Nephron (organoid): ENCODE data around the gene MAP7D3.
"Not testable (repeated sequence)": the region's sequence is repeated elsewhere in the genome, so short reads cannot be mapped to it uniquely, and the experiment has no call there.

ENCODE experiments used
- H3K27ac Mint-ChIP-seq, 3 experiments: 2 replicates each; pipeline ENCODE4 v1.8.0; 2020; ENCODE audit warnings: mixed read lengths in 3 of 3, mild to moderate bottlenecking in 2 of 3, moderate library complexity in 1 of 3
- H3K27me3 Mint-ChIP-seq: 2 replicates; pipeline ENCODE4 v1.8.0; 2021; ENCODE audit warnings: low read depth, mild to moderate bottlenecking, moderate library complexity, mixed read lengths
- H3K36me3 Mint-ChIP-seq: 2 replicates; pipeline ENCODE4 v1.8.0; 2020; ENCODE audit warnings: low read depth, mixed read lengths
- H3K4me1 Mint-ChIP-seq: 2 replicates; pipeline ENCODE4 v1.8.0; 2020; ENCODE audit warnings: mixed read lengths
- H3K4me3 Mint-ChIP-seq, 3 experiments: 2 replicates each; pipeline ENCODE4 v1.8.0; 2020; ENCODE audit warnings: mild to moderate bottlenecking in 3 of 3, mixed read lengths in 3 of 3, moderate library complexity in 2 of 3
- H3K9me3 Mint-ChIP-seq: 2 replicates; pipeline ENCODE4 v1.8.0; 2020; ENCODE audit warnings: mixed read lengths
- CTCF ChIP-seq, 3 experiments: fragments of 200-600 bp; sonication (generic); IDR thresholded peaks; one replicate each; pipeline ENCODE4 v1.5.0; 2021; ENCODE audit warnings: antibody characterized with exemption in 3 of 3; ENCODE audit not compliant: unreplicated experiment in 3 of 3

MAP7D3 gene

GRCh38 chrX:136246201-136246600, 5.0 kb downstream of the MAP7D3 start:
- H3K27ac Mint-ChIP-seq, result no peak overlapping the region
- H3K4me1 Mint-ChIP-seq, result no peaks in the 10 kb centered on the region
- peaks cover 3% of the 10 kb centered on the region for H3K9me3 Mint-ChIP-seq
- H3K4me3 Mint-ChIP-seq, result no peak overlapping the region
- peaks cover 15% of the 10 kb centered on the region for H3K36me3 Mint-ChIP-seq
- TF ChIP-seq CTCF (IDR thresholded peaks at IDR 0.05; ENCODE audit: unreplicated experiment in 3 of 3), result no peak
- H3K27me3 Mint-ChIP-seq, result no peaks in the 10 kb centered on the region

GRCh38 chrX:136237849-136238248, 13.4 kb downstream of the MAP7D3 start:
- H3K27me3 Mint-ChIP-seq, H3K4me1 Mint-ChIP-seq, H3K27ac Mint-ChIP-seq, H3K4me3 Mint-ChIP-seq, H3K9me3 Mint-ChIP-seq: not testable (repeated sequence)
- H3K36me3 Mint-ChIP-seq, result peaks cover 20% of the 10 kb centered on the region

- Mint-ChIP-seq H3K27ac (no peak overlapping the region), H3K4me1 (no peaks in the 10 kb centered on the region), H3K4me3 (no peak overlapping the region), H3K27me3 (no peaks in the 10 kb centered on the region), H3K36me3 (peaks cover 16% of the 10 kb centered on the region), H3K9me3 (peaks cover 2% of the 10 kb centered on the region)
- no peak for TF ChIP-seq CTCF (IDR thresholded peaks at IDR 0.05; ENCODE audit: unreplicated experiment in 3 of 3)
Measured at GRCh38 chrX:136237074-136237473, 14.1 kb downstream of the MAP7D3 start.

- peaks cover 5% of the 10 kb centered on the region for H3K9me3 Mint-ChIP-seq
- no peak overlapping the region for H3K4me3 Mint-ChIP-seq
- H3K4me1 Mint-ChIP-seq, result no peaks in the 10 kb centered on the region
- peaks cover 25% of the 10 kb centered on the region for H3K36me3 Mint-ChIP-seq
- H3K27me3 Mint-ChIP-seq, result no peaks in the 10 kb centered on the region
- no peak overlapping the region for H3K27ac Mint-ChIP-seq
- TF ChIP-seq CTCF (IDR thresholded peaks at IDR 0.05; ENCODE audit: unreplicated experiment in 3 of 3), result no peak
Measured at GRCh38 chrX:136228839-136229207, 22.4 kb downstream of the MAP7D3 start.

GRCh38 chrX:136227948-136228838, 23.0 kb downstream of the MAP7D3 start:
- no peak overlapping the region for H3K4me3 Mint-ChIP-seq
- peaks cover 5% of the 10 kb centered on the region for H3K9me3 Mint-ChIP-seq
- H3K27ac Mint-ChIP-seq, result no peak overlapping the region
- no peaks in the 10 kb centered on the region for H3K27me3 Mint-ChIP-seq
- peaks cover 27% of the 10 kb centered on the region for H3K36me3 Mint-ChIP-seq
- no peak for TF ChIP-seq CTCF (IDR thresholded peaks at IDR 0.05; ENCODE audit: unreplicated experiment in 3 of 3)
- no peaks in the 10 kb centered on the region for H3K4me1 Mint-ChIP-seq

- Mint-ChIP-seq H3K27me3 (no peaks in the 10 kb centered on the region), H3K4me3 (no peak overlapping the region), H3K4me1 (no peaks in the 10 kb centered on the region), H3K9me3 (peaks cover 3% of the 10 kb centered on the region), H3K36me3 (peaks cover 25% of the 10 kb centered on the region), H3K27ac (no peak overlapping the region)
- TF ChIP-seq CTCF (IDR thresholded peaks at IDR 0.05; ENCODE audit: unreplicated experiment in 3 of 3), result no peak
Measured at GRCh38 chrX:136227074-136227473, 24.1 kb downstream of the MAP7D3 start.
